ENCODE data around the gene COG5.

- no peak for TF ChIP-seq POLR2A (IDR thresholded peaks at IDR 0.05)
- no peak for TF ChIP-seq CTCF (IDR thresholded peaks at IDR 0.05)
Measured at GRCh38 chr7:107564553-107565298, 1.0 kb upstream of the COG5 start.

Measured in right lobe of liver (tissue), 4 donors.